ENCODE measurements around the gene ACO1.

ACO1 gene

GRCh38 chr9:32411753-32412152, 27.3 kb downstream of the ACO1 start:
- in situ Hi-C loops (cut with HindIII; ENCODE audit: low pct_unique_long_range_greater_than_20kb, low sequenced_read_pairs) = no loop called here
- TF ChIP-seq JUND (IDR thresholded peaks at IDR 0.05; ENCODE audit: low read depth) = no peak

DNA sequence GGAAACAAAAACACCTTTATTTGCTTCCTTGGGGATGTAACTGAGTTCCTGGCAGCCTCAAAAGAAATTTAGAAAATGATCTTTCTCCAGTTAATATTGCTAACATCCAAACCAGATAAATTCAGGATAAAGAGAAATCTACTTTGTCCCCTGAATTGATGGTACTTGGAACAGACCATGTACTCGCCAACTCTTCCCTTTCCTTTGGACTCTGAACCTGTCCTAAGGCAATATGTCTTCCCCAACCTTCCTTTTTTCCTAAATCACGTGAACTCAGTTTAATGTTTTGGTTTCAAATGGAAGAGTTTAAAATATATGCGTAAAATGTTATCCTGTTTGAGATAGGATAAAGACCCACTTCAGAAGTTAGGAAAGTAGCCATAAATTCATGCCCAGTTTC, 28.0 kb downstream of the ACO1 start:
- in situ Hi-C loops (cut with HindIII; ENCODE audit: low pct_unique_long_range_greater_than_20kb, low sequenced_read_pairs) = no loop called here
- DNase-seq (ENCODE audit: low read depth in 1 of 2, low spot score in 1 of 2) = no peak
- TF ChIP-seq JUND (IDR thresholded peaks at IDR 0.05; ENCODE audit: low read depth) = no peak

More at GRCh38 chr9:32411753-32412152, 27.3 kb downstream of the ACO1 start:
- no peak for DNase-seq (ENCODE audit: low read depth in 1 of 2, low spot score in 1 of 2)

DNA sequence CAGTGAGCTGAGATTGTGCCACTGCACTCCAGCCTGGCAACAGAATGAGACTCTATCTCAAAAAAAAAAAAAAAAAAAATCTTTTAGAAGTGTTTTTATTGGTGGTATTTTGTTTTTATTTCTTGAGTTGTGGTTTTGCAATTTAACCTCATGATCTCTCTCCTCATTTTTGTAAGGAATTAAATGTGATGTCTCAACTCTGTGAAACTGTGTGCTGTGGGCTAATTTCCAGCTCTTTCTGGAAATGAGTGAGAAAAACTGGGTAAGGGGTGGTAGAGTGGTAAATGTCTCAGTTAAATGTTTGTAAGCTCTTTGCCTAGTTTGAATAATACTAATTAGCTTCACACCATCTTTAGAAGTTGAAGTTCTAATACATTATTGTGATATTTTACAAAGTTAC, 29.0 kb downstream of the ACO1 start:
- TF ChIP-seq JUND (IDR thresholded peaks at IDR 0.05; ENCODE audit: low read depth) = no peak
- in situ Hi-C loops (cut with HindIII; ENCODE audit: low pct_unique_long_range_greater_than_20kb, low sequenced_read_pairs) = no loop called here
- DNase-seq (ENCODE audit: low read depth in 1 of 2, low spot score in 1 of 2) = no peak

- TF ChIP-seq JUND (IDR thresholded peaks at IDR 0.05; ENCODE audit: low read depth) = no peak
- no peak for DNase-seq (ENCODE audit: low read depth in 1 of 2, low spot score in 1 of 2)
- in situ Hi-C loops (cut with HindIII; ENCODE audit: low pct_unique_long_range_greater_than_20kb, low sequenced_read_pairs) = no loop called here
Measured at GRCh38 chr9:32414856-32415255, 30.4 kb downstream of the ACO1 start.

DNA sequence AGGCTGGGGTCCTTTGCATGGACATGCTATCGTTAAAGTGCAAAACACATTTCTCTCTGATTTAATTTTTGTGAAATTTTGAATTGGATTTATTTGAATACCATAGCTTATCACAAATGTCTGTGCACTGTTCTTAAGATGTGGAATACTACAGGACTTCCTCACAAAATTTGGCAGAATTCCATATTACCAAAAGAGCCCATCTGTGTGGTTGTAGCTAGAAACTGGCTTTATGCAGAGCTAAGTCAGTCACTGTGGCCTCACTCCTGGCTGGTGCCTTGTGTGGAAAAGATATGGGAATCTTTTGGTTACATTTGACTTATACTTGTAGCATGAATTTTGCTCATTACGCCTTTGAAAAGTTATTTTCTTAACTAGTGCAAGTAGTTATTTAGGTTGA, 35.5 kb downstream of the ACO1 start:
- in situ Hi-C loops (cut with HindIII; ENCODE audit: low pct_unique_long_range_greater_than_20kb, low sequenced_read_pairs) = no loop called here
- DNase-seq (ENCODE audit: low read depth in 1 of 2, low spot score in 1 of 2) = no peak
- no peak for TF ChIP-seq JUND (IDR thresholded peaks at IDR 0.05; ENCODE audit: low read depth)

DNA sequence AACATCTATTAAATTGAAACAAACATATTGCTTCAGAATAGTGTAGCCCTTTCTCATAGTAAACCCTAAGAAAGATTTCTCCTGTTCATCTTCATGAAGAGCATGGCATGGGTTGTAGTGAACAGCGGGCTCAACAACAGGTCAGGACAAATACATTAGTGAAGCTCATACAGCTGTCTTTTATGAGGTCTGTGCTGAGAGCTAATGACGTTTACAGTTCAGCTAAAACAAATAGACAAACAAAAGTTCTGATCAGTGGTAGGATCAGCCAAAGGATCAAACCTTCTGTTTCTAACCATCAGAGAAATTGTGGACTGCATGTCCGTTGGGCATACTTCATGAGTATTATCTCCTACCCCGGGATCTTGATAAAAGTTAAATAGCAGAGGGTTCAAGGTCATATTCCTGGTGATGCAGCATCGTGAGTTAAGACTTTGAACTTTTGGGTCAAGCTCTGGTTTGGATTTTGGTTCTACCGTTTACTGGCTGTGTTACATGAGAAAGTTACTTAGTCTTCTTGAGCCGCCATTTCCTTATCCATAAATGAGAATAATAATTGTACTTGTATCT, 37.9 kb downstream of the ACO1 start:
- TF ChIP-seq JUND (IDR thresholded peaks at IDR 0.05; ENCODE audit: low read depth) = no peak
- DNase-seq (ENCODE audit: low read depth in 1 of 2, low spot score in 1 of 2) = no peak
- in situ Hi-C loops (cut with HindIII; ENCODE audit: low pct_unique_long_range_greater_than_20kb, low sequenced_read_pairs) = no loop called here

- DNase-seq (ENCODE audit: low read depth in 1 of 2, low spot score in 1 of 2) = no peak
- in situ Hi-C loops (cut with HindIII; ENCODE audit: low pct_unique_long_range_greater_than_20kb, low sequenced_read_pairs) = no loop called here
- TF ChIP-seq JUND (IDR thresholded peaks at IDR 0.05; ENCODE audit: low read depth) = no peak
Measured at GRCh38 chr9:32423371-32423770, 38.9 kb downstream of the ACO1 start.

GRCh38 chr9:32424616-32425015, 40.2 kb downstream of the ACO1 start:
- in situ Hi-C loops (cut with HindIII; ENCODE audit: low pct_unique_long_range_greater_than_20kb, low sequenced_read_pairs) = no loop called here
- TF ChIP-seq JUND (IDR thresholded peaks at IDR 0.05; ENCODE audit: low read depth) = no peak
- DNase-seq (ENCODE audit: low read depth in 1 of 2, low spot score in 1 of 2) = no peak

- DNase-seq (ENCODE audit: low read depth in 1 of 2, low spot score in 1 of 2) = no peak
- in situ Hi-C loops (cut with HindIII; ENCODE audit: low pct_unique_long_range_greater_than_20kb, low sequenced_read_pairs) = no loop called here
- no peak for TF ChIP-seq JUND (IDR thresholded peaks at IDR 0.05; ENCODE audit: low read depth)
Measured at GRCh38 chr9:32426278-32426939, 42.0 kb downstream of the ACO1 start.

DNA sequence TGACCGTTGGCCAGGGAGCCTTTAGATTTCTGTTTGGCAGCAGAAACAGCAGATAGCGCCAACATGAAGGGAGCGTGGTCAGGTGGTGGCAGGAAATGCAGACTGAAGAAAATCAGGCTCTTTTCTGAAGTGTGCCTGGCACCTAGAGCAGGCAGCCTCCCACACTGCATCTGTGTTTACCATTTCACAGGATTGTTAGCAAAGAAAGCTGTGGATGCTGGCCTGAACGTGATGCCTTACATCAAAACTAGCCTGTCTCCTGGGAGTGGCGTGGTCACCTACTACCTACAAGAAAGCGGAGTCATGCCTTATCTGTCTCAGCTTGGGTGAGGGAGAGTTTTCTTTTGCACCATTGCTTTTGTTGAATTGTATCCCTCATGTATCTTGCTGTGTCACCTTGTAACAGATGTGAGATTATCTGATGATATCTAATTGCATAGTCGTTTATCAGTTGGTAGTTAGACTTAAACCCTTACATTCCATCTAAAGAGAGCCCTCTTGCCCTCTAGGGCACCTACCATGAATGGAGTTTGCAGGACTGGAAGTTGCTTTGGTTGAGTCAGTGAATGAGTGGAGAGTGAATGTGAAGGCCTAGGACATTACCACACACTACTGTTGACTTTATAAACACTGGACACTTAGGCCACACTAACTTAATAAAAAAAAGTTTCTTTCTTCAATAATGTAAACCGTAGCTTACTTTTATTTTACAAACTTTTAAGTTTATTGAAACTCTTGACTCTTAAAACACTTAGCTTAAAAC, 42.8 kb downstream of the ACO1 start:
- no peak for TF ChIP-seq JUND (IDR thresholded peaks at IDR 0.05; ENCODE audit: low read depth)
- DNase-seq (ENCODE audit: low read depth in 1 of 2, low spot score in 1 of 2) = no peak
- in situ Hi-C loops (cut with HindIII; ENCODE audit: low pct_unique_long_range_greater_than_20kb, low sequenced_read_pairs) = no loop called here

GRCh38 chr9:32430720-32431119, 46.3 kb downstream of the ACO1 start:
- no peak for TF ChIP-seq JUND (IDR thresholded peaks at IDR 0.05; ENCODE audit: low read depth)
- in situ Hi-C loops (cut with HindIII; ENCODE audit: low pct_unique_long_range_greater_than_20kb, low sequenced_read_pairs) = no loop called here
- no peak for DNase-seq (ENCODE audit: low read depth in 1 of 2, low spot score in 1 of 2)

GRCh38 chr9:32431196-32431595, 46.8 kb downstream of the ACO1 start:
- in situ Hi-C loops (cut with HindIII; ENCODE audit: low pct_unique_long_range_greater_than_20kb, low sequenced_read_pairs) = no loop called here
- TF ChIP-seq JUND (IDR thresholded peaks at IDR 0.05; ENCODE audit: low read depth) = no peak
- DNase-seq (ENCODE audit: low read depth in 1 of 2, low spot score in 1 of 2) = no peak

GRCh38 chr9:32431940-32432555, 47.6 kb downstream of the ACO1 start:
- DNase-seq (ENCODE audit: low read depth in 1 of 2, low spot score in 1 of 2) = peak in 1 of 2 experiments; percentile 45
- in situ Hi-C loops (cut with HindIII; ENCODE audit: low pct_unique_long_range_greater_than_20kb, low sequenced_read_pairs) = no loop called here
- no peak for TF ChIP-seq JUND (IDR thresholded peaks at IDR 0.05; ENCODE audit: low read depth)

All from T47D (cell line).